ENCODE data around the gene MICA. TPM values are rescaled to one million over a fixed set of nuclear protein-coding genes. Genes with fewer than 3 reads are reported as not detected.

Gene MICA
- total and polyA plus RNA-seq, 9 of the 15 experiments (the other 6 are each of a cell fraction or from before 2014, with no cell fraction given) = 11.8 to 24.6 (median 16.7) TPM

- WGBS (ENCODE audit: insufficient coverage, low coverage, missing lambda C conversion rate) = 2% methylated on average over 3 of the region's 3 CpGs
- Histone ChIP-seq H3K4me2 (ENCODE audit: insufficient read depth, low read length) (no peak overlapping the region), H3K9me1 (ENCODE audit: control insufficient read depth, insufficient read depth, low read length) (no peaks in the 10 kb centered on the region), H3K36me3 (ENCODE audit: control insufficient read depth, insufficient read depth, low read length) (no peaks in the 10 kb centered on the region), H3K27me3 (ENCODE audit: control insufficient read depth in 2 of 2, insufficient read depth in 2 of 2, low read length in 2 of 2) (peaks cover 37 to 47% of the 10 kb centered on the region in 2 experiments; a peak in 4 of 5 replicates), H3K79me2 (ENCODE audit: control insufficient read depth, insufficient read depth, low read length) (no peaks in the 10 kb centered on the region), H3K9ac (ENCODE audit: insufficient read depth in 1 of 2, low read depth in 2 of 2, low read length in 2 of 2) (no peak overlapping the region), H3K27ac (ENCODE audit: extremely low read depth, low read depth, low read length) (no peak overlapping the region), H4K20me1 (replicated peaks; ENCODE audit: control insufficient read depth, insufficient read depth, low read length) (no peaks in the 10 kb centered on the region), H2AFZ (ENCODE audit: low read depth, low read length) (no peak overlapping the region), H3K4me3 (no peak overlapping the region), H3K4me1 (replicated peaks in 1 of 2; ENCODE audit: control insufficient read depth in 2 of 2, insufficient read depth in 2 of 2, low read length in 2 of 2) (no peaks in the 10 kb centered on the region), H3K9me3 (replicated peaks; ENCODE audit: control insufficient read depth, insufficient read depth, low read depth, low read length) (no peaks in the 10 kb centered on the region)
- FAIRE-seq (no peak), ATAC-seq (no peak), DNase-seq (ENCODE audit: extremely low read depth in 1 of 4, low spot score in 3 of 4) (no peak)
- no TSS peak for BruUV-seq (replicated peaks)
- TF ChIP-seq KLF10 (CRISPR knock-in tag; IDR thresholded peaks at IDR 0.05) (no peak), SMAD2 (IDR thresholded peaks at IDR 0.05; ENCODE audit: low read depth, low read length) (no peak), ZNF444 (CRISPR knock-in tag; IDR thresholded peaks at IDR 0.05) (no peak), SIX5 (IDR thresholded peaks at IDR 0.05; ENCODE audit: borderline replicate concordance in 1 of 2, insufficient read depth in 1 of 2, low read depth in 1 of 2, low read length in 2 of 2) (no peak), RBM22 (IDR thresholded peaks at IDR 0.05; ENCODE audit: low read depth, low read length, poor library complexity, severe bottlenecking) (no peak), NFYB (IDR thresholded peaks at IDR 0.05; ENCODE audit: extremely low read depth, insufficient read length) (no peak), ZBTB1 (CRISPR knock-in tag; IDR thresholded peaks at IDR 0.05; ENCODE audit: borderline replicate concordance, low read depth) (no peak), HDGF (IDR thresholded peaks at IDR 0.05) (no peak), HSF4 (CRISPR knock-in tag; IDR thresholded peaks at IDR 0.05; ENCODE audit: borderline replicate concordance) (no peak)
- TF ChIP-seq, protein P1, sequence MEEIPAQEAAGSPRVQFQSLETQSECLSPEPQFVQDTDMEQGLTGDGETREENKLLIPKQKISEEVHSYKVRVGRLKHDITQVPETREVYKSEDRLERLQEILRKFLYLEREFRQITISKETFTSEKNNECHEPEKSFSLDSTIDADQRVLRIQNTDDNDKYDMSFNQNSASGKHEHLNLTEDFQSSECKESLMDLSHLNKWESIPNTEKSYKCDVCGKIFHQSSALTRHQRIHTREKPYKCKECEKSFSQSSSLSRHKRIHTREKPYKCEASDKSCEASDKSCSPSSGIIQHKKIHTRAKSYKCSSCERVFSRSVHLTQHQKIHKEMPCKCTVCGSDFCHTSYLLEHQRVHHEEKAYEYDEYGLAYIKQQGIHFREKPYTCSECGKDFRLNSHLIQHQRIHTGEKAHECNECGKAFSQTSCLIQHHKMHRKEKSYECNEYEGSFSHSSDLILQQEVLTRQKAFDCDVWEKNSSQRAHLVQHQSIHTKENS (CRISPR knock-in tag; IDR thresholded peaks at IDR 0.05) = no peak
- POLR2A ChIA-PET = interaction anchor here (1.0 kb wide), 1 partner anchor 15 kb away, joined by 3 read pairs; no protein-coding TSS in a partner anchor
- CTCF ChIA-PET (ENCODE audit: low intra/inter-chr PET ratio) = no interaction called here
- intact Hi-C loops (cut with micrococcal nuclease) (no loop called here), in situ Hi-C loops (cut with MboI) (no loop called here)
Observed at GRCh38 chr6:31385041-31385440, 18.4 kb upstream of the MICA start.
